Ascending aorta (tissue), 2 donors: Measurements from ENCODE around the gene SSU72. TPM values are rescaled to one million over a fixed set of nuclear protein-coding genes. Genes with fewer than 3 reads are reported as not detected.
A peak's percentile ranks its signal among the peaks of the same experiment; 100 is the strongest.
"Not testable (repeated sequence)": the region's sequence is repeated elsewhere in the genome, so short reads cannot be mapped to it uniquely, and the experiment has no call there.

Experiments used
- DNase-seq, 2 donors: peaks; one replicate each; pipeline ENCODE4 v3.0.0-alpha.2; 2019; ENCODE audit warnings: low spot score in 2 of 2
- H3K27ac ChIP-seq, 2 donors: fragments of 200-600 bp; sonication (generic); one replicate each; pipeline ENCODE4 v1.5.1; 2016 to 2017; ENCODE audit warnings: mild to moderate bottlenecking in 1 of 2
- H3K27me3 ChIP-seq: fragments of 200-600 bp; sonication (generic); one replicate; pipeline ENCODE4 v1.5.1; 2017
- H3K36me3 ChIP-seq, 2 donors: fragments of 200-600 bp; sonication (generic); one replicate each; pipeline ENCODE4 v1.5.1; 2016
- H3K4me1 ChIP-seq, 2 donors: fragments of 200-600 bp; sonication (generic); one replicate each; pipeline ENCODE4 v1.5.1; 2016 to 2017; ENCODE audit warnings: mild to moderate bottlenecking in 1 of 2
- H3K4me3 ChIP-seq, 2 donors: fragments of 200-600 bp; sonication (generic); one replicate each; pipeline ENCODE4 v1.5.1; 2016 to 2017; ENCODE audit warnings: mild to moderate bottlenecking in 1 of 2
- H3K9me3 ChIP-seq, 2 donors: fragments of 200-600 bp; sonication (generic); one replicate each; pipeline ENCODE4 v1.5.1; 2016
- intact Hi-C: fragments of 100-400 bp; cut with DNase I; formaldehyde crosslinking; loops from one replicate; pipeline ENCODE4 v1.15.1; 2023
- total RNA-seq: library from RNA; depleted of rRNA; stranded (reverse); fragments of >200 nt; gene quantifications from one replicate; pipeline ENCODE4 v1.1.0, GENCODE V29; 2016
- TF ChIP-seq, protein P1 (sequence below), 3 experiments: fragments of 200-600 bp in 2 of 3; fragments of 450-650 bp in 1 of 3; sonication (generic) in 2 of 3; IDR thresholded peaks; one replicate each; pipeline ENCODE4 v1.5.1; 2016 to 2019; ENCODE audit warnings: antibody characterized with exemption in 3 of 3, mild to moderate bottlenecking in 1 of 3, moderate library complexity in 1 of 3

Gene SSU72
- total RNA-seq, 1 donor from 2014 or later = 50.1 TPM

DNA sequence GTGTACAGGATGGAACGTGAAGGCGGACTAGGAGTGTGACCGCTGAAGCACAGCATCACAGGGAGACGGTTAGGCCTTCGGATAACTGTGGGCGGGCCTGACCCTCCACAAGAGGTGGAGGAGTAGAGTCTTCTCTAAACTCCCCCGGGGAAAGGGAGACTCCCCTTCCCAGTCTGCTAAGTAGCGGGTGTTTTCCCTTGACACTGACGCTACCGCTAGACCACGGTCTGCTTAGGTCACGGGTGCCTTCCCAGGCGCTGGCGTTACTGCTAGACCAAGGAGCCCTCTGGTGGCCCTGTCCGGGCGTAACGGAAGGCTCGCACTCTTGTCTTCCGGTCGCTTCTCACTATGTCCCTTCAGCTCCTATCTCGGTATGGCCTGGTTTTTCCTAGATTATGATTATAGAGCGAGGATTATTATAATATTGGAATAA is 69.3 kb downstream of the SSU72 start:
- H3K27ac ChIP-seq = peak overlapping the region; percentile 14 to 53

DNA sequence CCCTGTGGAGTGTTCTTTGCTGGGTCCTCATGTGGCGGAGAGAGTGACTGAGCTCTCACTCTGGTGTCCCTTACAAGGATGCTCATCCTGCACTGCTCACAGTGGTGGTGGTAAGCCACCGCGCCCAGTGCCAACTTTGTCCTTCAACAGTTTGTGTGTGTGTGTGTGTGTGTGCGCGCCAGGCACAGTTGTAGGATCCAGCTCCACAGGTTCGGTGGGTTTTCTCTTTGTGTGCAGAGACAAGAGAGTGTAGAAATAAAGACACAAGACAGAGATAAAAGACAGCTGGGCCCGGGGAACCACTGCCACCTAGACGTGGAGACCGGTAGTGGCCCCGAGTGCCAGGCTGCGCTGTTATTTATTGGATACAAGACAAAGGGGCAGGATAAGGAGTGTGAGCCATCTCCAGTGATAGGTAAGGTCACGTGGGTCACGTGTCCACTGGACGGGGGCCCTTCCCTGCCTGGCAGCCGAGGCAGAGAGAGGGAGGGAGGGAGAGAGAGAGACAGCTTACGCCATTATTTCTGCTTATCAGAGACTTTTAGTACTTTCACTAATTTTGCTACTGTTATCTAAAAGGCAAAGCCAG is 69.8 kb downstream of the SSU72 start:
- H3K4me1 ChIP-seq, H3K27me3 ChIP-seq, H3K4me3 ChIP-seq, H3K9me3 ChIP-seq, intact Hi-C loops, H3K36me3 ChIP-seq: not testable (repeated sequence)
- H3K27ac ChIP-seq = peak overlapping the region; percentile 14 to 53
- TF ChIP-seq, protein P1, sequence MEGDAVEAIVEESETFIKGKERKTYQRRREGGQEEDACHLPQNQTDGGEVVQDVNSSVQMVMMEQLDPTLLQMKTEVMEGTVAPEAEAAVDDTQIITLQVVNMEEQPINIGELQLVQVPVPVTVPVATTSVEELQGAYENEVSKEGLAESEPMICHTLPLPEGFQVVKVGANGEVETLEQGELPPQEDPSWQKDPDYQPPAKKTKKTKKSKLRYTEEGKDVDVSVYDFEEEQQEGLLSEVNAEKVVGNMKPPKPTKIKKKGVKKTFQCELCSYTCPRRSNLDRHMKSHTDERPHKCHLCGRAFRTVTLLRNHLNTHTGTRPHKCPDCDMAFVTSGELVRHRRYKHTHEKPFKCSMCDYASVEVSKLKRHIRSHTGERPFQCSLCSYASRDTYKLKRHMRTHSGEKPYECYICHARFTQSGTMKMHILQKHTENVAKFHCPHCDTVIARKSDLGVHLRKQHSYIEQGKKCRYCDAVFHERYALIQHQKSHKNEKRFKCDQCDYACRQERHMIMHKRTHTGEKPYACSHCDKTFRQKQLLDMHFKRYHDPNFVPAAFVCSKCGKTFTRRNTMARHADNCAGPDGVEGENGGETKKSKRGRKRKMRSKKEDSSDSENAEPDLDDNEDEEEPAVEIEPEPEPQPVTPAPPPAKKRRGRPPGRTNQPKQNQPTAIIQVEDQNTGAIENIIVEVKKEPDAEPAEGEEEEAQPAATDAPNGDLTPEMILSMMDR (IDR thresholded peaks at IDR 0.05) = peak; percentile 44 to 46 (median 44)
- DNase-seq = peak; percentile 23 to 85

More for the DNA sequence above, 69.3 kb downstream of the SSU72 start:
- DNase-seq, H3K4me3 ChIP-seq, H3K27me3 ChIP-seq, H3K4me1 ChIP-seq, H3K9me3 ChIP-seq, intact Hi-C loops, H3K36me3 ChIP-seq: not testable (repeated sequence)
- TF ChIP-seq, protein P1 (IDR thresholded peaks at IDR 0.05) = peak in 1 of 3 experiments; percentile 24

DNA sequence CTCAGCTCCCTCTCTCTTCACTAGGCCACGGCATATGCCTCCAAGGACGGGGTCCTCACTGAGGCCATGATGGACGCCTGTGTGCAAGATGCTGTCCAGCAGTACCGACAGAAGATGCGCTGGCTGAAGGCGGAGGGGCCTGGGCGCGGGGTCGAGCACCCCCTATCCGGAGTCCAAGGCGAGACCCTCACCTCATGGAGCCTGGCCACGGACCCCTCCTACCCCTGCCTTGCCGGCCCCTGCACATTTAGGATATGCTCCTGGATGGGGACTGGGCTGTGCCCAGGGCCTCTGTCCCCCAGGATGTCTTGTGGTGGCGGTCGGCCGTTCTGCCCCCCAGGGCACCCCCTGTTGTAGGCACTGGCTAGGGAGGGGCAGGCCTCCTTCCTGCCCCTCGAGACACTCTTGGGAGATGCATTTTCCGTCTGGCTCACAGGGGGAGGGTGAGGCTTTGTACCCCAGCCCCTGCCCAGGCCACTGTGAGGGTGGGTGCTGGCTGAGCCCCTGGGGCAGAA is 79.1 kb downstream of the SSU72 start:
- intact Hi-C loops, H3K27ac ChIP-seq, H3K4me3 ChIP-seq, H3K4me1 ChIP-seq, DNase-seq, H3K27me3 ChIP-seq: not testable (repeated sequence)
- peaks cover 28 to 47% of the 10 kb centered on the region in 2 donors for H3K36me3 ChIP-seq
- peaks cover 0 to 18% of the 10 kb centered on the region in 2 donors for H3K9me3 ChIP-seq

DNA sequence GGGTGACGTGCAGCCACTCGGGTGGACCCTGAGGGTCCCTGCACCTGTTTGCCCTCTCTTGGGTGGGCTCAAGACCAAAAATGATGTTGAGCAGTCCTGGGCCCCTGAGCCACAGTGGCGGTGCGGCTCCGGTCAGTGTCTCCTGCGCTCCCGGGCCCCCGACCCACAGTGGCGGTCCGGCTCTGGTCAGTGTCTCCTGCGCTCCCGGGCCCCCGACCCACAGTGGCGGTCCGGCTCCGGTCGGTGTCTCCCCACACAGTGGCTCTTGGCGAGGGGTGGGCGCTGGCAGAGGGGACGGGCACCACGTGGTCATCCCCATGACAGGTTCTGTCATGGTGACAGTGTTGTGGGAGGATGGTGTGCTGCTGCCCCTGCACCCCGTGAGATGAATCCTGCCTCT is 80.4 kb downstream of the SSU72 start:
- H3K4me3 ChIP-seq, DNase-seq, H3K27ac ChIP-seq, H3K4me1 ChIP-seq, intact Hi-C loops, H3K27me3 ChIP-seq: not testable (repeated sequence)
- H3K36me3 ChIP-seq = peaks cover 37 to 59% of the 10 kb centered on the region in 2 donors
- peaks cover 0 to 18% of the 10 kb centered on the region in 2 donors for H3K9me3 ChIP-seq

Other genes with a start within 250 kb of the SSU72 start
- 2.7 TPM for gene TAS1R3, start 243.6 kb downstream of the SSU72 start, total RNA-seq
- gene DVL1, start 225.4 kb downstream of the SSU72 start, total RNA-seq = 66.7 TPM
- 345 TPM for gene MXRA8, start 216.3 kb downstream of the SSU72 start, total RNA-seq
- 247 TPM for gene AURKAIP1, start 199.7 kb downstream of the SSU72 start, total RNA-seq
- 150 TPM for gene CCNL2, start 175.5 kb downstream of the SSU72 start, total RNA-seq
- 63.4 TPM for gene MRPL20, start 167.6 kb downstream of the SSU72 start, total RNA-seq
- gene ANKRD65, start 153.6 kb downstream of the SSU72 start, total RNA-seq = 12.5 TPM
- 79.0 TPM for gene VWA1, start 139.2 kb downstream of the SSU72 start, total RNA-seq
- not detected for gene ATAD3C, start 125.2 kb downstream of the SSU72 start, total RNA-seq
- 14.2 TPM for gene ATAD3B, start 103.1 kb downstream of the SSU72 start, total RNA-seq
- gene ATAD3A, start 62.7 kb downstream of the SSU72 start, total RNA-seq = 46.3 TPM
- gene TMEM240, start 34.2 kb downstream of the SSU72 start, total RNA-seq = not detected
- gene FNDC10, start 25.3 kb upstream of the SSU72 start, total RNA-seq = 1.8 TPM
- gene MIB2, start 40.6 kb upstream of the SSU72 start, total RNA-seq = 96.9 TPM
- gene MMP23B, start 57.3 kb upstream of the SSU72 start, total RNA-seq = 71.3 TPM
- gene CDK11B, start 84.1 kb upstream of the SSU72 start, total RNA-seq = 24.8 TPM
- gene SLC35E2B, start 117.9 kb upstream of the SSU72 start, total RNA-seq = 43.7 TPM
- 150 TPM for gene CDK11A, start 149.5 kb upstream of the SSU72 start, total RNA-seq
- 104 TPM for gene NADK, start 203.6 kb upstream of the SSU72 start, total RNA-seq